D721Med (cell line): ENCODE measurements around the gene SERPINB2.
A peak's percentile ranks its signal among the peaks of the same experiment; 100 is the strongest.

ENCODE experiments used
- DNase-seq: peaks from one replicate; pipeline ENCODE4 v3.0.0; 2011; ENCODE audit warnings: low spot score; ENCODE audit not compliant: insufficient read length
- FAIRE-seq: peaks from 2 replicates; lab custom pipeline; 2011; peaks lifted over from hg19 to GRCh38; lab: Jason Lieb, UNC
- CTCF ChIP-seq: IDR thresholded peaks from 2 replicates; pipeline ENCODE4 v1.5.1; 2012; ENCODE audit warnings: mild to moderate bottlenecking, control low read depth; ENCODE audit not compliant: insufficient read depth; ENCODE audit errors: missing control alignments

SERPINB2 gene

DNA sequence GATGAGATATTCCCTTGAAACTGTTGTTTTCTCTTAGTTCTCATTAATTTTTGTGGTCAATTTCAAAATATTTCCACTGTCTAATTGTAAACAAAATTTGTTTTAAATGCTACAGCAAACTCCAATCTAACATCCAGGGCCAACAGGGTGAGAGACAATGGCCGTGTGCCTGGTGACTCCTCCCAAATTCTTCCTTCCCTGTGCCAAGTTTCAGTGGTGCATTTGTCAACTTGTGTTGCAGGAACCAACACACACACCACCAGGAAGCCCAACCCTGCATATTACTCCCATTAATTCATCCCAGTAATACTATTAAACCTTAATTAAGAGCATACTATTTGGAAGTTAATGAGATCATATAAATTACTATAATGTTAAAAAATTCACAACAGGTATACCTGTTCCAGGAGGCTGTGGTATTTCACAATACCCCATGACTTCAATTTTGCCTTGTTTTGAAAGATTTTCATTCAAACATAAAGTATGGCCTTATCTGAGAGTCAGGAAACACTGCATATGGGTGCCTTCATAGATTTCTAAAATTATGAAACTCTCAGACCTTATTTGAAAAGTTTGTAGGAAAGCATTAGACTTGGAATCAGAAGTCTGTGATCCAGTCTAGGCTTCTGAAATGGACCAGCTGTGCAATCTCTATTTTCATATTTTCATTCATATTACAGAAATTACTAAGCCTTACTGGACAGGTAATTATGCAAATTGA, 1.1 kb downstream of the SERPINB2 start:
- no peak for TF ChIP-seq CTCF
- DNase-seq (no peak), FAIRE-seq (no peak)

GRCh38 chr18:63889626-63890025, 2.1 kb downstream of the SERPINB2 start:
- DNase-seq (no peak), FAIRE-seq (no peak)
- TF ChIP-seq CTCF = no peak

GRCh38 chr18:63890237-63890949, 2.9 kb downstream of the SERPINB2 start:
- DNase-seq (no peak), FAIRE-seq (no peak)
- TF ChIP-seq CTCF = no peak

GRCh38 chr18:63890950-63891304, 3.4 kb downstream of the SERPINB2 start:
- peak; percentile 51 for TF ChIP-seq CTCF
- DNase-seq (peak; percentile 31), FAIRE-seq (peak; percentile 100)

DNA sequence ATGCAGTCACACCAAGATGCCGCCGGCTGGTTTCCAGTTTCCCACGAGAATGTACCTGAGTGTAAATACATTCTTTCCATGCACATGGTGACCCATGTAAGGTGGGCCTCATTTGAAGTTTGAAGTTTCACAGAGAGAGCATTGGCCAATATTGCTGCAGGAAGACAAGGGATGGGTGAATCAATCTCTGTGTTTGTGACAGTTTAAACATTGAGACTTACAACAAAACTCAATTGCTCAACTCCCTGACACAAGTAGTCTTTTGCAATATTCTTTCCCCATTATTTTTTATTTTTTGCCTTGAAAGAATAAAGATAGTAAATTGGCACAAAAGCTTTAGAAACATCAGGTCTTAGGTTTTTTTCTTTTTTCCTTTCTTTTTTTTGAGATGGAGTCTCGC, 5.1 kb downstream of the SERPINB2 start:
- FAIRE-seq (no peak), DNase-seq (no peak)

DNA sequence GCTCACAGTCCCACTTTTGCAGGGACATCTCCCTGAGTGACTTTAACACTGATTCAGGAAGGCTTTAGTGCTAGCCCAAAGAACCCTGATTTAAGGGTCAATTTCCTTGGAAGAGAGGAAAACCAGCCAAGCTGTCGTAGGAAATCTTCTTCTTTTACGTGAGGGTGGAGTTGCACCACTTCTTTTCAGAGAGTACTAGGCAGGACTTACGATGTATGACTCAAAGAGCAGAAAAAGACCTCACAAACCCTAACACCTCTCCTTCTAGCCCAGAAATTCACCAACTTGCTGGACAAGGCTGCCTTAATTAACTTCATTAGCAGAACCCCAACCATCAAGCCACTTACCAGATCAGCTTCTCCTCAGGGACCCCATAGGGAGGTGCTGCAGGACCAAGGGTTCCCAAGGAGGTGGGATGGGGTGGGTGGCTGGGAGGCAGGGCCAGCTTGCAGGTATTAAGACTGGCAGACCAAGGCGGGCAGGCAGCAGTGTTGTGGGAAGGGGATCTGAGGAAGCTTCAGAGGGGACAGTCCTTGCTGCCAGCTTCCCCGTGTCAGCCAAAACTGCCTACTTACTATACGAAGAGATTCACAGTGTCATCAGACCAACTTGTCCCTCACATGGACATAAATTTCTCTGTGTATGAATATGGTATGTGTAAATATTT, 6.7 kb downstream of the SERPINB2 start:
- FAIRE-seq = no peak
- no peak for TF ChIP-seq CTCF
- DNase-seq = no peak

More for the DNA sequence above, 5.1 kb downstream of the SERPINB2 start:
- no peak for TF ChIP-seq CTCF
